Rectal smooth muscle tissue (tissue), 1 donor: ENCODE measurements around the gene EDEM1.

Experiments
- H3K27ac ChIP-seq: one replicate; pipeline ENCODE4 v1.7.0; 2013; ENCODE audit warnings: low read depth, low read length, inconsistent platforms
- H3K27me3 ChIP-seq: one replicate; pipeline ENCODE4 v1.7.0; 2013; ENCODE audit warnings: low read length; ENCODE audit not compliant: control insufficient read depth, insufficient read depth
- H3K36me3 ChIP-seq: one replicate; pipeline ENCODE4 v1.7.0; 2013; ENCODE audit warnings: low read length; ENCODE audit not compliant: control insufficient read depth, insufficient read depth
- H3K4me1 ChIP-seq: one replicate; pipeline ENCODE4 v1.7.0; 2013; ENCODE audit warnings: low read length; ENCODE audit not compliant: control insufficient read depth, insufficient read depth
- H3K4me3 ChIP-seq: one replicate; pipeline ENCODE4 v1.7.0; 2013; ENCODE audit warnings: low read length
- H3K9ac ChIP-seq: one replicate; pipeline ENCODE4 v1.7.0; 2013; ENCODE audit warnings: low read length

EDEM1 gene

DNA sequence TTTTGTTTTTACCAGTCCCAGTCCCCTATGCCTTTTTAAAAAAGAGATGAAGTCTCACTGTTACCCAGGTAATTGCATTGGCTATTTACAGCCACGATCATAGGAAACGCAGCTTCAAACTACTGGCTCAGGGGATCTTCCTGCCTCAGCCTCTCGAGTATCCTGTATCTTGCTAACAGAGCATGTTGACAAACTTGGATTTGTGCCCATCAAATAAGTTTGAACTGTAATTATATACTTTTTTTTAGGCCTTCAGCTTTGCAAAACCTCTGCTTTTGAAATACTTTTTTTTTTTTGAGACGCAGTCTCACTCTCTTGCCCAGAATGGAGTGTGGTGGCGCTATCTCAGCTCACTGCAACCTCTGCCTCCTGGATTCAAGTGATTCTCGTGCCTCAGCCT lies 3.0 kb upstream of the EDEM1 start:
- H3K4me3 ChIP-seq = no peak overlapping the region
- peaks cover 4% of the 10 kb centered on the region for H3K4me1 ChIP-seq
- H3K27me3 ChIP-seq = no peaks in the 10 kb centered on the region
- H3K27ac ChIP-seq = no peak overlapping the region
- H3K36me3 ChIP-seq = no peaks in the 10 kb centered on the region
- H3K9ac ChIP-seq = no peak overlapping the region

DNA sequence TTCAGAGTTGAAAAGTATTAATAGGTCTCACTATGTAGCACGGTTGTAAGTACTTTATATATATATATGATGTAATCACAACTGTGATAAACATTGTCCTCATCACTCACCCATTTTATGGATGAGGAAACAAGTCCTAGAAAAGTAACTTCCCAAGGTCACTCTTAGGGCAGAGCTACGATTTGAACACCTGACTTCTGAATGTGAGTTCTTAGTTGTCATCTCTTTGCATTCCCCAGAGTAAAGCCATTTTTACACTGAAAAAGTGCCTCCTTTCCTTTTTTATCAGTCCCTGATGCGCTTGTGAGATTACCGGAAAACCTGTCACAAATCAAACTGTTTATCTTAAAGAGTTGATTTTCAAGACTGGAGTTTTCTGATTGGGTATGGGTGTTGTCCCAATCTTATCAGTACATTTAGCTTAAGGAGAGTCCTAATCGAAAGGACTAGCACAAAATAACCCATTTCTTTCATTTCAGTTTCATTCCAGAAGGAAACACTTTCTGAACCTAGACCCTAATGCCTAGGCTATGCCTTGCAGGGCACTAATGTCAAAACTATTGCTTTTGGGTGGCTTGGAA lies 2.3 kb upstream of the EDEM1 start:
- no peaks in the 10 kb centered on the region for H3K36me3 ChIP-seq
- no peak overlapping the region for H3K4me3 ChIP-seq
- no peak overlapping the region for H3K27ac ChIP-seq
- H3K27me3 ChIP-seq = no peaks in the 10 kb centered on the region
- H3K4me1 ChIP-seq = peaks cover 4% of the 10 kb centered on the region
- no peak overlapping the region for H3K9ac ChIP-seq

DNA sequence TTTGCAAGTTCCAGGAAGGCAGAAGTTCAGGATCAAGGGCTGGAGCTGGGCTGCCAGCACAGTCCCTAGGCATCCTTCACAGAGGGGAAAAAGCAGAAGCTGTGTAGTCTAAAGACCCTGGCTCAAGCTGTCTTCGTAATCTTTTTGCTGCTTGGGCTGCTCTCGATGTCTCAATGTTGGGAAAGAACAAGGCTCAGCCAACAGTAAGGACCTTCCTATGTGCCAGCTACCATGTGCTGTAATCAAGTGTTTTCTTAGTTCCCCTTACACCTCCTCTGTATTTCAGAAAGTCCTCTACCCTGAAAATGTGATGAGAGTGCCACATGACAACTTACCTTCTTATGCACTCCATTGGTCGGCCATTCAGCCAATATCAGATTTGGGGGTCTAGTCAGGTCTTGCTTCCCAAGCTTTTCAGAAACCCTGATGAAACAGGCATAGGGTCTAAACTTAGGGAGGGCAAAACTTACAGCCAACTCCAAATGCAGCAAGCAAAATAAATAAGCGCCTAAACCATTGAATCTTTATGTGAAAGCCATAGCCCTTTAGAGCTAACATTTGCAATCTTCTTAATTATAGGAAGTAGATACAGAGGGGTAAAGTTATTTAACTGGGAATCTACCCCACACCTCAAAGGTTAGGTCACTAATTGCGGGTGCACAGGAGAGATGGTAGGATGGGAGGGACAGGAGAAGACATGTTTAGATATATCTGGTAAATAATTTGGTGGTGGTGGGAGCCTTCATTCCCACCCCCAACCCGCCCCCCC lies 1.2 kb upstream of the EDEM1 start:
- no peak overlapping the region for H3K27ac ChIP-seq
- H3K4me3 ChIP-seq = peak overlapping the region; percentile 84
- H3K27me3 ChIP-seq = no peaks in the 10 kb centered on the region
- peaks cover 4% of the 10 kb centered on the region for H3K4me1 ChIP-seq
- H3K36me3 ChIP-seq = no peaks in the 10 kb centered on the region
- no peak overlapping the region for H3K9ac ChIP-seq

- Histone ChIP-seq H3K27ac (peak overlapping the region; percentile 64), H3K27me3 (no peaks in the 10 kb centered on the region), H3K4me3 (peak overlapping the region; percentile 84), H3K4me1 (peaks cover 4% of the 10 kb centered on the region), H3K9ac (peak overlapping the region; percentile 40), H3K36me3 (no peaks in the 10 kb centered on the region)
These were observed 700 bp upstream of the EDEM1 start for GRCh38 chr3:5186858-5187155.

GRCh38 chr3:5187920-5188418 lies 462 bp downstream of the EDEM1 start:
- no peaks in the 10 kb centered on the region for H3K27me3 ChIP-seq

GRCh38 chr3:5188419-5189221 lies 1.1 kb downstream of the EDEM1 start:
- Histone ChIP-seq H3K36me3 (no peaks in the 10 kb centered on the region), H3K4me3 (peak overlapping the region; percentile 89), H3K27ac (peak overlapping the region; percentile 86), H3K27me3 (no peaks in the 10 kb centered on the region), H3K4me1 (peaks cover 4% of the 10 kb centered on the region), H3K9ac (peak overlapping the region; percentile 99)

More at GRCh38 chr3:5187920-5188418, 462 bp downstream of the EDEM1 start:
- Histone ChIP-seq H3K4me3 (peak overlapping the region; percentile 89), H3K36me3 (no peaks in the 10 kb centered on the region), H3K27ac (peak overlapping the region; percentile 86), H3K9ac (peak overlapping the region; percentile 99), H3K4me1 (peaks cover 4% of the 10 kb centered on the region)

DNA sequence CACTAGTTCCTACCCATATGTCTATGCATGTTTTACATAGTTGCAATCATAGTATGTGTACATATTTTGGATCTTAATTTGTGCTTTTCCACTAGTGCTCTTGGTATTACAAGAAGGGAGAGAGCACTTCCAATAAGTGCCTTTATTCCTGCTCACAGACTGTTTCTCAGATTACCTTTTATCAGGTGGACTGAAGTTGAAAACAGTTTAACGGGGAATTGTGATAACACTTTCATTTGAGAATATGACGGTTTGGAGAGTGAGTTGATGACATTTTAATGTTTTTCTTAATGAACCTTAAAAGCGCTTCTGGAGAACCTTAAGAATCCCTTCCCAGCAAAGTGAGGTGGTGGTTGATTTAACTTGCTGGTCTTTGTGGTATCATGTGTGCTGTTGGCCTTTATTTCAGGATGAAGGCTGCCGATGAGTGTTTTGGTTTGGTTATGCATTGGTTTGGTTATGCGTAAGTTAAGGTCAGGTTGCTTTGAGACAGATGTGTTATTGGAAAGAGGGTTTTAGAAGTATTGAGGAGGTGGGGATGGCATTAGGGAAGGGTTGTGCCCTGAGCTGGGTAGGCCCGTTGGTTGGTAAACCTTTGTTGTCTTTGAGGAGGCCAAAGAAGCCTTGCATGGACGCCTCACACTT lies 2.8 kb downstream of the EDEM1 start:
- no peak overlapping the region for H3K27ac ChIP-seq
- no peaks in the 10 kb centered on the region for H3K36me3 ChIP-seq
- peak overlapping the region; percentile 14 for H3K4me3 ChIP-seq
- peaks cover 4% of the 10 kb centered on the region for H3K4me1 ChIP-seq
- no peak overlapping the region for H3K9ac ChIP-seq
- H3K27me3 ChIP-seq = no peaks in the 10 kb centered on the region

- peaks cover 4% of the 10 kb centered on the region for H3K4me1 ChIP-seq
- no peaks in the 10 kb centered on the region for H3K36me3 ChIP-seq
- H3K27ac ChIP-seq = no peak overlapping the region
- H3K27me3 ChIP-seq = no peaks in the 10 kb centered on the region
- H3K4me3 ChIP-seq = no peak overlapping the region
- no peak overlapping the region for H3K9ac ChIP-seq
These were observed 4.2 kb downstream of the EDEM1 start for GRCh38 chr3:5191555-5192304.

DNA sequence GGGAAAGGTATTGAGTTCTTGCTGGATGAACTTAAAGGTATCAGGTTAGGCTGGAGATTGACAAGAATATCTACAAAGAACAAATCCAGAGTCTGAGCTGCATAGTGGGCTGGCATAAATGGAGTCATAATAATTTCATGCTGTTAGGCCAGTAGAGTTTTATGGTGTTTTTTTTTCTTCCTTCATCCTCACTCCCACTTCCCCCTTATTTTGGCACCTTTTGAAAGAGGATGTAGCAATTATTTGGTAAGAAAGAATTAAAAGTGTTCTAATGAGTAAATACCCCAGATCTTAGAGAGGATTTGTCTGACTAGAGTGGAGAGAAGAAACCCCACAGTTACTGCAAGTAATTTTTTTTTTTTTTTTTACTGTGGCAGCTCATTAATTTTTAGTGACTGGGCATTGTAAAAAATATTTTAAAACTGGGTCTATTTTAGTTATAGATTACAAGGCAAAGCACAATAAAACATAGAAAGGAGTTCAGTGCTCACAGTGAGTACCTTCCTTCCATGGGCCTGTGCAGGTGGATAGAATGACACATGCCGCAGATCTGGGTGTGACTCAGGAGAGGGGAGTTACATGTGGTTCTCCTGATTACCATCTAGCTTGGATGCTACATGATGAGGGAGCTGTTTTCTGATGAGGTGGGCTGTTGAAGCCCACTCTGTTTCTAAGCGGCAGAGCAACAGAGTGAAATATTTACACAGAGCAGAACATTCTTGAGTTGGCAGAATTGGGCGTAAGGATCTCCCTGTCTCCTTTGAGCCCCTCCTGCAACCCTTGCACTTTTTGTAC lies 5.3 kb downstream of the EDEM1 start:
- Histone ChIP-seq H3K4me1 (peaks cover 4% of the 10 kb centered on the region), H3K4me3 (no peak overlapping the region)

GRCh38 chr3:5194341-5194740 lies 6.8 kb downstream of the EDEM1 start:
- Histone ChIP-seq H3K9ac (no peak overlapping the region), H3K4me1 (no peaks in the 10 kb centered on the region), H3K4me3 (no peak overlapping the region), H3K27me3 (no peaks in the 10 kb centered on the region), H3K36me3 (no peaks in the 10 kb centered on the region), H3K27ac (no peak overlapping the region)

More for the DNA sequence above, 5.3 kb downstream of the EDEM1 start:
- no peak overlapping the region for H3K27ac ChIP-seq
- no peak overlapping the region for H3K9ac ChIP-seq
- no peaks in the 10 kb centered on the region for H3K27me3 ChIP-seq
- no peaks in the 10 kb centered on the region for H3K36me3 ChIP-seq

DNA sequence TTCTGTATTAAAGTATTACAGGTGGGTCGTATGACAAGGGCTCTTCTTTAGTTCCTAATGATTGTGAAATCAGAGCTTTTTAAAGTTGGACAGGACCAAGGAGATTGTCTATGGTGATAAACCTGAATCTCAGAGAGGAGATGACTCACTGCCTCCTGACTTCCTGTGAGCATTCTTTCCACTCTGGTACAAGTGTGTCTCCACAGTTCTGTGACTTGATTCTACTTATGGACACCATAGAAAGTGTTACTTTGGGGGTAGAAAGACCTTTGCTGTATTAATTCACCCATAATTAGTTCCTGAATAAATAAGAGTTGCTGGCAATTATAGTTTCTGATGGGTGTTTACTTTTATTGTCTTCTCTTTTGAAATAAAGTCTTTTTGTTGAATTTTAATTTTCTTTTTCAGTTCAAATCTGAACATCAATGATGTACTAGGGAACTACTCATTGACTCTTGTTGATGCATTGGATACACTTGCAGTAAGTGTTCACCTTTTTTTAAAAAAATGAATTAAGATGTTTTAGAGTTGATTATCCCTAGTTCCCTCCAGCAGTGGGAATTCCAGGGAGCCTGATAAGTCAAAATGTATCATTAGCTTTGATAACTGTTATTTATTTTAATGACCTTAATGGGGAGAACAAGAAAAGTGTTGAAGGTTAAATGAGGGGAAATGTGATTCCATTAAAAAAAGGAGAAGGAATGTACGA lies 7.4 kb downstream of the EDEM1 start:
- H3K27ac ChIP-seq = no peak overlapping the region
- no peak overlapping the region for H3K4me3 ChIP-seq
- H3K4me1 ChIP-seq = no peaks in the 10 kb centered on the region
- no peak overlapping the region for H3K9ac ChIP-seq
- no peaks in the 10 kb centered on the region for H3K27me3 ChIP-seq
- no peaks in the 10 kb centered on the region for H3K36me3 ChIP-seq
